ENCODE measurements around the gene FAM151A. TPM values are rescaled to one million over a fixed set of nuclear protein-coding genes. Genes with fewer than 3 reads are reported as not detected.

FAM151A gene
- total RNA-seq, 1 donor from 2014 or later: not detected

DNA sequence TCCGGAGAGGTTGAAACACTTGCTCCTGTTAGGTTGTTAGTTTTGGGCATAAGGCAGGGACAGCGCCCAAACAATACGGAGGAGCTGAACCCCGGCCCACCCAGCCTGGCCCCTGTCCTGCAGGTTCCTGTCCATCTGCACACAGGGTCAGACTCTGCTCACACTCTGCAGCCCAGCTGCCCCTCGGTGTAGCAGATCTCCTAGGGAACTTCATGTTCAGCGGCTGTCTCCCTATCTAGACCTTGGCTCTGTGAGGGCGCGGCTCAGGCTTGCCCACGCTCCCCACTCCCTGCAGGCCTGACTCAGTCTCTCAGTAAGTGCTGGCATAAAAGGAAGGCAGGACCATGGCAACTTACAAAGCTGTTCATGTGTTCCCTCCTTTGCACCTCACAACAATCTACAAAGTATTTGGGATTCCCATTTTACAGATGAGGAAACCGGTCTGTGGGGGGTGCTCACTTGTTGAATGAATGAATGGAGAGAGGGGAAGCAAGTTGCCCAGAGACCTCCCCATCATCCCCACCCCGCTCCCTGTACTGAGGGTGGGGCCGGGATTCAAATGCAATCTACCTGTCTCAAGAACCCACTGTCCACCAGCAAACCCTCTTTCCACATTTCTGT, 49.1 kb downstream of the FAM151A start:
- ATAC-seq (no peak), DNase-seq (no peak)
- intact Hi-C loops (cut with DNase I): no loop called here
- H3K27me3 ChIP-seq (ENCODE audit: low read depth): no peaks in the 10 kb centered on the region
- no peaks in the 10 kb centered on the region for H3K9me3 ChIP-seq
- no peaks in the 10 kb centered on the region for H3K36me3 ChIP-seq
- H3K4me1 ChIP-seq: peaks cover 12% of the 10 kb centered on the region
- no peak for TF ChIP-seq CTCF (IDR thresholded peaks at IDR 0.05)
- no peak overlapping the region for H3K27ac ChIP-seq
- no peak overlapping the region for H3K4me3 ChIP-seq

DNA sequence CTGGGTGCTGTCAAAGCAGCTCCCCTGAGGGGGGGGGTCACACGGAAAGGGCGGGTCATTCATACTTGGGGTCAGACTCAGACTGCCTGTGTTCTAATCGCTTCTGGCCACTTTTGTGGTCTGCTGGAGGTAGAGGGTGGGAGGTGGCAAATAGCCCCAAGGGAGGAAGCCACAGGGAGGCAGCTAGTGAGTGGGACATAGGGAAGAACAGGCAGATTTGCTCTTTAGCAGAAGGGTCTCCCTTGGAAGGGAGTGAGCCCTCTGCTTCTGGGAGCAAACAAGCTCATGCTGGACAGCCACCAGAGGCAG, 50.8 kb downstream of the FAM151A start:
- no peaks in the 10 kb centered on the region for H3K36me3 ChIP-seq
- H3K9me3 ChIP-seq: no peaks in the 10 kb centered on the region
- ATAC-seq (no peak), DNase-seq (no peak)
- no peak for TF ChIP-seq CTCF (IDR thresholded peaks at IDR 0.05)
- no peaks in the 10 kb centered on the region for H3K27me3 ChIP-seq (ENCODE audit: low read depth)
- H3K27ac ChIP-seq: no peak overlapping the region
- H3K4me1 ChIP-seq: peaks cover 12% of the 10 kb centered on the region
- H3K4me3 ChIP-seq: no peak overlapping the region
- intact Hi-C loops (cut with DNase I): no loop called here

DNA sequence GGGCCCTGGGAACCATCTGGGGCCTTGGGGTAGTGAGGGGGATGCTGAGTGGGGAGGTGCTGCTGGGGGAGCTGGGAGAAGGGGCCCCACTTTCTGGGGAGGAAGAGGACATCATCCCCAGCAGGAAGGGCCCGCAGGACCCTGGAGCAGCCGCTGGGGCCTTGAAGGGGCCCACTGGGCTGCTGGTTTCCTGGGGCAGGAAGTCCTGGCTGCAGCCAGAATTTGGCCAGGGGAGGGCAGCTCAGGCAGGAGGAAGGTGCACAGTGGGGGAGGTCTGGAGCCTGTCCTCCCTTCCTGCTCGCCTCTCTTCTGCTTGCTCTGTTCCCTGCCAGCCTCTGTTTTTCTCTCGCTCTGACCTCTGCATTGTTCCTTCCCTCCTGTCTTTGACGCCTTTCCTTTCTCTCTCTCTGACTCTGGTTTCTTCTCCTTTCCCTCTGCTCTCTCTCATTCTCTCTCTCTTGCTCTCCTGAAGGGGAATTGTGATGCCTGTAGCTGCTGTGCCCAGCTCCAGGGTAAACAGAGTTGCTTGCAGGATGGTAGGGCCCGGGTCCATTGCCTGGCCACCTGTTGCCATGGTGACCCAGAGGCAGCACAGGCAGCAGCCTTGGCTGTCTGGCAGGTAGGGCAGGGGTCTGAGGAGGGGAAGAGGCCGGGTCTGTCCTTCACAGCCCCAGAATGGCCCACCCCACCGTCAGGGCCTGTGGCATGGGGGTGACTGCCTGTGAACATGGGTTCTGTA, 51.4 kb downstream of the FAM151A start:
- DNase-seq (no peak), ATAC-seq (peak in 1 of 2 donors; percentile 21)
- Histone ChIP-seq H3K27me3 (ENCODE audit: low read depth) (no peaks in the 10 kb centered on the region), H3K27ac (no peak overlapping the region), H3K4me3 (no peak overlapping the region), H3K9me3 (no peaks in the 10 kb centered on the region), H3K36me3 (no peaks in the 10 kb centered on the region), H3K4me1 (peaks cover 12% of the 10 kb centered on the region)
- intact Hi-C loops (cut with DNase I): no loop called here
- TF ChIP-seq CTCF (IDR thresholded peaks at IDR 0.05): no peak

DNA sequence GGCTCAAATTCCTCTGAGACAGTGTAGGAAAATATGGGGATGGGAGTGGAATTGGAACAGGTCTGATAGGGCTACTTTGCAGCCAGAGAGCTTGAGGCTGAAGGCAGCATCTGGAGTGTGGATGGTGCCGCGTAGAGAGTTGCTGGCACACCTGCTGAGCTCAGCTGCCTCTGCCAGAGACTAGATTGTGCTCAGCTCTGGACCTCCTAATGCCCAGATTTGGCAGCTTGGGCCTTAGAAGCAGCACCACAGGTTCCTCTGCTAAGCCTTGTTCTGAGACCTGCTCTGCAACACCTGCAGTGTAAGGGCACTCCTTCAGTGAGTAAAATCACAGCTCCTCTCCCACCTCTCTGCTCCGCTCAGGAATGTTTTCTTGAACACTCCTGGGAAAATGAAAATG, 52.0 kb downstream of the FAM151A start:
- Histone ChIP-seq H3K9me3 (no peaks in the 10 kb centered on the region), H3K4me3 (no peak overlapping the region), H3K4me1 (peaks cover 12% of the 10 kb centered on the region), H3K27me3 (ENCODE audit: low read depth) (no peaks in the 10 kb centered on the region), H3K36me3 (no peaks in the 10 kb centered on the region), H3K27ac (no peak overlapping the region)
- no peak for TF ChIP-seq CTCF (IDR thresholded peaks at IDR 0.05)
- intact Hi-C loops (cut with DNase I): no loop called here
- no peak for DNase-seq
- peak; percentile 16 to 27 for ATAC-seq

- DNase-seq (no peak), ATAC-seq (no peak)
- Histone ChIP-seq H3K9me3 (no peaks in the 10 kb centered on the region), H3K4me1 (peaks cover 12% of the 10 kb centered on the region), H3K4me3 (no peak overlapping the region), H3K27ac (no peak overlapping the region), H3K27me3 (ENCODE audit: low read depth) (no peaks in the 10 kb centered on the region), H3K36me3 (no peaks in the 10 kb centered on the region)
- intact Hi-C loops (cut with DNase I): no loop called here
- no peak for TF ChIP-seq CTCF (IDR thresholded peaks at IDR 0.05)
Measured at GRCh38 chr1:54570161-54570560, 53.2 kb downstream of the FAM151A start.

Data from lower lobe of right lung (tissue), 2 donors.